8988T (cell line): ENCODE data around the gene PTRH1.

Experiments
- DNase-seq: peaks from one replicate; pipeline ENCODE4 v3.0.0; 2011

Gene PTRH1

GRCh38 chr9:127716412-127716811, 949 bp upstream of the PTRH1 start:
- no peak for DNase-seq

GRCh38 chr9:127714951-127715469, 453 bp downstream of the PTRH1 start:
- DNase-seq = no peak

- DNase-seq = no peak
These were observed 1.3 kb downstream of the PTRH1 start for GRCh38 chr9:127714020-127714750.

- no peak for DNase-seq
These were observed 2.6 kb downstream of the PTRH1 start for GRCh38 chr9:127712867-127713266.

- no peak for DNase-seq
These were observed 3.1 kb downstream of the PTRH1 start for GRCh38 chr9:127712371-127712770.

- no peak for DNase-seq
These were observed 3.6 kb downstream of the PTRH1 start for GRCh38 chr9:127711831-127712274.

- DNase-seq = no peak
These were observed 4.2 kb downstream of the PTRH1 start for GRCh38 chr9:127711226-127711701.

GRCh38 chr9:127710204-127710783, 5.2 kb downstream of the PTRH1 start:
- no peak for DNase-seq

GRCh38 chr9:127708952-127709587, 6.4 kb downstream of the PTRH1 start:
- no peak for DNase-seq

- DNase-seq = peak; percentile 74
These were observed 7.7 kb downstream of the PTRH1 start for GRCh38 chr9:127707766-127708165.

GRCh38 chr9:127706836-127707241, 8.6 kb downstream of the PTRH1 start, which contains the start of gene CFAP157:
Gene CFAP157 (plus strand): TSS chr9:127706988. CDS start chr9:127707032, 44 bp downstream.
- DNase-seq = no peak

- no peak for DNase-seq
These were observed 9.7 kb downstream of the PTRH1 start for GRCh38 chr9:127705577-127706379.

- DNase-seq = no peak
These were observed 12.0 kb downstream of the PTRH1 start for GRCh38 chr9:127703289-127703946.

- DNase-seq = no peak
These were observed 14.7 kb downstream of the PTRH1 start for GRCh38 chr9:127700594-127701255.

GRCh38 chr9:127700140-127700539, 15.3 kb downstream of the PTRH1 start:
- no peak for DNase-seq

GRCh38 chr9:127698985-127699670, 16.3 kb downstream of the PTRH1 start:
- DNase-seq = peak; percentile 83

GRCh38 chr9:127698386-127698785, 17.1 kb downstream of the PTRH1 start:
- no peak for DNase-seq

GRCh38 chr9:127697575-127697974, 17.9 kb downstream of the PTRH1 start:
- DNase-seq = no peak

- DNase-seq = no peak
These were observed 20.4 kb downstream of the PTRH1 start for GRCh38 chr9:127694890-127695720.

GRCh38 chr9:127693697-127694096, 21.8 kb downstream of the PTRH1 start:
- DNase-seq = no peak
